GM23248 (cell line): ENCODE measurements around the gene KRTAP5-7. TPM values are rescaled to one million over a fixed set of nuclear protein-coding genes. Genes with fewer than 3 reads are reported as not detected.
"Not testable (repeated sequence)": the region's sequence is repeated elsewhere in the genome, so short reads cannot be mapped to it uniquely, and the experiment has no call there.

Source experiments
- DNase-seq: peaks from one replicate; pipeline ENCODE4 v3.0.0-alpha.2; 2015
- H2AFZ ChIP-seq: fragments of 200-600 bp; sonication (generic); 2 replicates; pipeline ENCODE4 v1.6.1; 2016; ENCODE audit warnings: antibody characterized with exemption
- H3F3A ChIP-seq: fragments of 200-600 bp; sonication (generic); 2 replicates; pipeline ENCODE4 v1.6.1; 2016; ENCODE audit warnings: mild to moderate bottlenecking, antibody characterized with exemption, mixed run types; ENCODE audit not compliant: insufficient read depth
- H3K27ac ChIP-seq: fragments of 200-600 bp; sonication (generic); 2 replicates; pipeline ENCODE4 v1.5.1; 2016; ENCODE audit warnings: mild to moderate bottlenecking
- H3K27me3 ChIP-seq: fragments of 200-600 bp; sonication (generic); replicated peaks from 2 replicates; pipeline ENCODE4 v1.6.1; 2016; ENCODE audit warnings: mild to moderate bottlenecking; ENCODE audit not compliant: insufficient read depth
- H3K36me3 ChIP-seq: fragments of 200-600 bp; sonication (generic); 2 replicates; pipeline ENCODE4 v1.6.1; 2016; ENCODE audit warnings: low read depth, mild to moderate bottlenecking
- H3K4me1 ChIP-seq: fragments of 200-600 bp; sonication (generic); 2 replicates; pipeline ENCODE4 v1.6.1; 2016; ENCODE audit warnings: mild to moderate bottlenecking; ENCODE audit not compliant: insufficient read depth
- H3K4me2 ChIP-seq: fragments of 200-600 bp; sonication (generic); one replicate; pipeline ENCODE4 v1.6.1; 2016; ENCODE audit warnings: mild to moderate bottlenecking; ENCODE audit not compliant: unreplicated experiment
- H3K4me3 ChIP-seq: fragments of 200-600 bp; sonication (generic); 2 replicates; pipeline ENCODE4 v1.5.1; 2016; ENCODE audit warnings: mild to moderate bottlenecking
- H3K79me2 ChIP-seq: fragments of 200-600 bp; sonication (generic); 2 replicates; pipeline ENCODE4 v1.6.1; 2016; ENCODE audit warnings: mild to moderate bottlenecking; ENCODE audit not compliant: insufficient read depth
- H3K9ac ChIP-seq: fragments of 200-600 bp; sonication (generic); 2 replicates; pipeline ENCODE4 v1.6.1; 2016; ENCODE audit warnings: mild to moderate bottlenecking
- H3K9me2 ChIP-seq: fragments of 200-600 bp; sonication (generic); 2 replicates; pipeline ENCODE4 v1.6.1; 2016; ENCODE audit warnings: mixed run types, mild to moderate bottlenecking, moderate library complexity; ENCODE audit not compliant: insufficient read depth
- H3K9me3 ChIP-seq: fragments of 200-600 bp; sonication (generic); one replicate; pipeline ENCODE4 v1.6.1; 2017; ENCODE audit warnings: low read depth
- H4K20me1 ChIP-seq: fragments of 200-600 bp; sonication (generic); 2 replicates; pipeline ENCODE4 v1.6.0; 2016; ENCODE audit not compliant: insufficient read depth
- EZH2 ChIP-seq: fragments of 200-600 bp; sonication (generic); IDR thresholded peaks from 2 replicates; pipeline ENCODE4 v1.6.1; 2018; ENCODE audit warnings: antibody characterized with exemption, mild to moderate bottlenecking; ENCODE audit not compliant: insufficient read depth, poor library complexity, severe bottlenecking
- EZH2phosphoT487 ChIP-seq: fragments of 200-600 bp; sonication (generic); IDR thresholded peaks from 2 replicates; pipeline ENCODE4 v1.6.1; 2018; ENCODE audit warnings: antibody characterized with exemption, moderate library complexity, mild to moderate bottlenecking, low read depth; ENCODE audit not compliant: insufficient read depth
- whole genome bisulfite sequencing, 2 experiments: methylation state at CpG; one replicate each; pipeline ENCODE4 v1.1.6; 2015 to 2017; ENCODE audit warnings: low lambda C conversion rate in 2 of 2, low coverage in 1 of 2; ENCODE audit errors: missing lambda C conversion rate in 2 of 2; 5-methylcytosine and 5-hydroxymethylcytosine counted together
- in situ Hi-C: fragments of 300-500 bp; cut with MboI; formaldehyde crosslinking; loops from 2 replicates; pipeline ENCODE4 v1.15.0; 2020
- polyA plus RNA-seq: library from polyadenylated mRNA; unstranded; fragments of >200 nt; fragmentation: Nextera tagmentation; extraction: Ambion mirVana; gene quantifications from 2 replicates; pipeline ENCODE4 v1.2.1, GENCODE V29; 2016
- total RNA-seq: library from RNA; depleted of rRNA; stranded (reverse); fragments of >200 nt; shearing (Covaris generic); gene quantifications from 2 replicates; pipeline ENCODE4 v1.2.3, GENCODE V29; 2014; rRNA removed

Gene KRTAP5-7, protein sequence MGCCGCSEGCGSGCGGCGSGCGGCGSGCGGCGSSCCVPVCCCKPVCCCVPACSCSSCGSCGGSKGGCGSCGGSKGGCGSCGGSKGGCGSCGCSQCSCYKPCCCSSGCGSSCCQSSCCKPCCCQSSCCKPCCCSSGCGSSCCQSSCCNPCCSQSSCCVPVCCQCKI
- not detected in 2 replicates for total RNA-seq
- polyA plus RNA-seq: not detected in 2 replicates

DNA sequence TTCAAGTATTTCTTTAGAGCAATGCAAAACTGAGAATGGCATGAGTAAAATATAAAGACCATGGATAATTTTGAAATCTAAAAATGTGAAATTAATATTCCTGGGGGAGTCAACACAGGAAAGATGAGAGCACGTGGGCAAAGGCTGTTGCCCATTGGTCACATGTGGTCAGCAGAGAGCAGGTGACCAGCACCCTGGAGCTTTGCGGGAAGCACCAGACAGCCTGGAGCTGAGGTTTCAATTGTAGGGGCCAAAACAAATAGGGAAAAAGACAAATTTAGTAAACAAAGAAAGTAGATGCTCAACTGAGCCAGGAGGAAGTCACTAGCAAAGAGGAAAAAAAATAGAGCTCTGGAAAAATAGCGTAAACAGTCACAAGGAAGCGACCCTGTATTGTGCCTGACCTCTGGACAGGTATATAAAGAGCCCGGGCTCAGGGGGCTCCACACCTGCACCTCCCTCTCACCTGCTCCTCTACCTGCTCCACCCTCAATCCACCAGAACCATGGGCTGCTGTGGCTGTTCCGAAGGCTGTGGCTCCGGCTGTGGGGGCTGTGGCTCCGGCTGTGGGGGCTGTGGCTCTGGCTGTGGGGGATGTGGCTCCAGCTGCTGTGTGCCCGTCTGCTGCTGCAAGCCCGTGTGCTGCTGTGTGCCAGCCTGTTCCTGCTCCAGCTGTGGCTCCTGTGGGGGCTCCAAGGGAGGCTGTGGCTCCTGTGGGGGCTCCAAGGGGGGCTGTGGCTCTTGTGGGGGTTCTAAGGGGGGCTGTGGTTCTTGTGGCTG, at the start of gene KRTAP5-7:
Gene KRTAP5-7 (plus strand): TSS at position 472 of the 780 bp plus-strand sequence. CDS start 34 bp downstream, at position 506.
- H3K9ac ChIP-seq, H2AFZ ChIP-seq, H3K9me2 ChIP-seq, H3K27me3 ChIP-seq, H3K27ac ChIP-seq, in situ Hi-C loops, H3K4me3 ChIP-seq, H4K20me1 ChIP-seq, DNase-seq, H3K9me3 ChIP-seq, H3K4me1 ChIP-seq, H3K4me2 ChIP-seq, H3K79me2 ChIP-seq, H3F3A ChIP-seq, H3K36me3 ChIP-seq: not testable (repeated sequence)
- WGBS, 2 experiments: 23 to 33% methylated on average over 10 of the region's 10 CpGs

DNA sequence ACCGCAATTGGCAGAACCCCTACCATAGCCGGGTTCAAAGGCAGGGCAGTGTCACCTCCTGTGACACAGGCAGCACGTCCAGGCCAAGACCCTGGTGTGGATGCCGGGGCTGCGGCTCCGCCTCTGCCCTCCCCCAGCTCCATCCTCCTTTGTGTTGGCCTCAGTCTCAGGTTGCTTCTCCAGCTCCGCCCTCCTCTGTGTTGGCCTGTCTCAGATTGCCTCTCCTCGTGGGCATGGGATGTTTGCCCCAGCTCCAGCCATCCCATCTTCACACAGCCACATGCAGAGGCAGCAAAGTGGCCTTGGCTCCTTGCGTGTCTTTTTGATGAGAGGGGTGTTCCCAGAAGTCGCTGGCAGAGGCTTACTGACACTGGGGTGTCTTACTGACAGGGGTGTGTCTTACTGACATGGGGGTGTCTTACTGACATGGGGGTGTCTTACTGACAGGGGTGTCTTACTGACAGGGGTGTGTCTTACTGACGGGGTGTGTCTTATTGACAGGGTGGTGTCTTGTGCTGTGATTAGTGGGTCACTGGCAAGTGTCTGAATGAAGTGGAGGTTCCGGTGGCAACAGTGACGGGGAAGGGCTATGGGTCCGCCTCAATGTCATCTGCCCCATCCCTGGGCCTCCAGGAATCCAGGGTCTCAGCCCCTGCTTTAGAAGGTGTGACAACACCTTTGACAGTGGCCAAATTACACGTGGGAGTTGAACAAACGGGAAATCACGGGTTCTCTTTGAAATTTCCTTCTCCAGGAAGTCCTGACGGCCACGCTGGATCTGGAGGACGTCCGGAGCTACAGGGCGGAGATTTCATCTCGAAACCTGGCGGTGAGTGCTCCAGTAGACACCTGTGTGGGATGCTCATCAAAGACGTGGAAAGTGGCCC, 49.2 kb upstream of the KRTAP5-7 start:
- Histone ChIP-seq H2AFZ (no peak overlapping the region), H3K4me3 (no peak overlapping the region), H4K20me1 (no peaks in the 10 kb centered on the region), H3K4me1 (no peaks in the 10 kb centered on the region), H3K9ac (no peak overlapping the region), H3K9me3 (no peaks in the 10 kb centered on the region), H3K79me2 (no peaks in the 10 kb centered on the region), H3K27ac (no peak overlapping the region), H3F3A (no peaks in the 10 kb centered on the region), H3K27me3 (no peaks in the 10 kb centered on the region), H3K9me2 (no peaks in the 10 kb centered on the region), H3K4me2 (no peak overlapping the region), H3K36me3 (peaks cover 7% of the 10 kb centered on the region; the same call in 1 of the 2 replicates)
- TF ChIP-seq EZH2 (no peak), EZH2phosphoT487 (no peak)
- WGBS, 2 experiments: 81% methylated on average over 24 to 25 of the region's 25 CpGs
- in situ Hi-C loops: no loop called here
- no peak for DNase-seq

DNA sequence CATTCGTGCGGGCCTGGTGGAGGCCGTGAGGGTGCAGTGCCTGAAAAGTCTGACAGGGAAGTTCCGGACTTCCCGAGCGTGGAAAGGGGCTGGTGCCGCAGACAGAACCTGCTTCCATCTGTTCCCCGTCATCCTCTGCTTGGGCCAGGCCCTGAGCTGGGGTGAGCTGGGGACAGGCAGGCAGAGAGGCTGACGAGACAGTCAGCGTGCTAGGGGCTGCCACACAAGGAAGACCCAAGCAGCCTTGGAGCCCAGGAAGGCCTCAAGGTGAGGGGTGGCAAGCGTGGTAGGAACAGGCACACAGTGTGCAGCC, 48.6 kb upstream of the KRTAP5-7 start:
- H3K36me3 ChIP-seq: peaks cover 13% of the 10 kb centered on the region; the same call in 1 of the 2 replicates
- no peak overlapping the region for H3K9ac ChIP-seq
- no peak for TF ChIP-seq EZH2
- TF ChIP-seq EZH2phosphoT487: no peak
- no peaks in the 10 kb centered on the region for H3F3A ChIP-seq
- DNase-seq: no peak
- no peak overlapping the region for H3K4me3 ChIP-seq
- H3K27ac ChIP-seq: no peak overlapping the region
- WGBS, 2 experiments: 92 to 96% methylated on average over 11 of the region's 11 CpGs
- in situ Hi-C loops: no loop called here
- H3K27me3 ChIP-seq: no peaks in the 10 kb centered on the region
- H4K20me1 ChIP-seq: no peaks in the 10 kb centered on the region
- no peaks in the 10 kb centered on the region for H3K9me3 ChIP-seq
- H2AFZ ChIP-seq: no peak overlapping the region
- H3K79me2 ChIP-seq: no peaks in the 10 kb centered on the region
- H3K4me2 ChIP-seq: no peak overlapping the region
- no peaks in the 10 kb centered on the region for H3K4me1 ChIP-seq
- no peaks in the 10 kb centered on the region for H3K9me2 ChIP-seq

DNA sequence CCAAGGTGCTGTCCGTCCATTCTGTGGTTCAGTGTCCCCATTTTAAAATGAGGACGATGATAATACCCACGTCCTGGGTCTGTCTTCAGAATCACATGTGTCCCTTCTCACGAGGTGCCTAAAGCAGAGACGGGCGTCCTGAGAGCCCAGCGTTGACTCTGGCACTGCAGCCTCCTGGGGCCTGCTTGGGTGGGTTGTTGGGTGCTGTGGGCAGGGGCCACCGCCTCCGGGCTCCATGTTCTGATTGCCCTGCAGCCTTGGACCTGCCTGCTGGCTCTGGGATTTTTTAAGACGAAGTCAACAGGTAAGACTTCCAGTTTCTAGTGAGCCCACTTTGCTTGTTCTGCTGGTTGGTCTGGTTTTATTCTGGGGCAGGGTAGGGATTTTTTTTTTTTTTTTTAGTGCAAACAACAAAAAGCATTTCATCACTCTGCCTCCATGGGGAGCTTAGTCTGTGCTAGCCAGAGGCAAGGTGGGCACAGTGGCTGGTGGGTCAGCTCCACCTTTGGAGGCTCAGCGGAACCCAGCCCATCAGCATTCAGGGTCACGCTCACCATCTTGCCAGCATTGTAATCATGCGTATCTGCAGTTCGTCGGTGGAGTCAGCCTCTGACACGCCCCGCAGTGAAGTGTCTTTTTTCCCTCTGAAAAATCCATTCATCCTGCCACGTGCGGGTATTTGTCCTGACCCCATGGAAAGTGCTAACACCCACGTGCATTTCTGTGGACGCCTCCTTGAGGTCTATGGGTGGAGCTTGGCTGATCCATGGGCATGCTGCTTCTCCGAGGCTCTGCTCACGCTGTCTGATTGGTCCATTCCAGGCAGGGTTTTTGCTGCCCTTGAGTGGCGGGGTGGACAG, 45.7 kb upstream of the KRTAP5-7 start:
- Histone ChIP-seq H3K36me3 (peaks cover 20% of the 10 kb centered on the region; the same call in 1 of the 2 replicates), H3K27me3 (no peaks in the 10 kb centered on the region), H3F3A (no peaks in the 10 kb centered on the region), H3K4me1 (no peaks in the 10 kb centered on the region), H3K4me3 (no peak overlapping the region), H3K9me3 (no peaks in the 10 kb centered on the region), H3K9ac (no peak overlapping the region), H3K79me2 (no peaks in the 10 kb centered on the region), H3K4me2 (no peak overlapping the region), H2AFZ (no peak overlapping the region), H4K20me1 (no peaks in the 10 kb centered on the region), H3K27ac (no peak overlapping the region), H3K9me2 (no peaks in the 10 kb centered on the region)
- WGBS, 2 experiments: 91 to 94% methylated on average over 23 to 24 of the region's 24 CpGs
- no peak for DNase-seq
- TF ChIP-seq EZH2: no peak
- TF ChIP-seq EZH2phosphoT487: no peak
- in situ Hi-C loops: no loop called here
